Endothelial cell of umbilical vein (primary cell): ENCODE measurements around the gene UPK3BL1. TPM values are rescaled to one million over a fixed set of nuclear protein-coding genes. Genes with fewer than 3 reads are reported as not detected.
"Not testable (repeated sequence)": the region's sequence is repeated elsewhere in the genome, so short reads cannot be mapped to it uniquely, and the experiment has no call there.

ENCODE experiments used
- BruUV-seq: library from RNA; stranded (reverse); fragments of 400-500 nt; replicated peaks from 2 replicates; lab custom pipeline; 2021; lab: Mats Ljungman, UMichigan
- CTCF ChIA-PET: fragments of 300-600, 350-600 bp; sonication (Branson Sonifier 250); formaldehyde crosslinking; loops from one replicate; lab custom pipeline; 2021; ENCODE audit warnings: antibody characterized with exemption, inconsistent platforms; lab: Charles Lee
- POLR2A ChIA-PET: fragments of 300-600, 350-600 bp; sonication (Branson Sonifier 250); formaldehyde crosslinking; loops from one replicate; lab custom pipeline; 2021; ENCODE audit warnings: antibody characterized with exemption, inconsistent platforms; lab: Charles Lee
- DNase-seq: peaks from one replicate; pipeline ENCODE4 v3.0.0-alpha.2; 2011; ENCODE audit warnings: low read depth, low spot score
- FAIRE-seq: peaks from 2 replicates; lab custom pipeline; 2011; peaks lifted over from hg19 to GRCh38; lab: Jason Lieb, UNC
- H2AFZ ChIP-seq: 2 replicates; pipeline ENCODE4 v1.6.0; 2012; ENCODE audit warnings: low read depth, low read length, control low read depth, inconsistent platforms
- H3K27ac ChIP-seq: 2 replicates; pipeline ENCODE4 v1.5.1; 2011; ENCODE audit warnings: low read depth, mild to moderate bottlenecking, control low read depth, low read length, moderate library complexity; ENCODE audit not compliant: insufficient read depth
- H3K27me3 ChIP-seq, 2 experiments: 2 replicates each; pipeline versions ENCODE4 v1.6.0 to v1.6.1; 2011; ENCODE audit warnings: low read length in 2 of 2, mixed read lengths in 1 of 2; ENCODE audit not compliant: control insufficient read depth in 2 of 2, insufficient read depth in 2 of 2
- H3K36me3 ChIP-seq, 2 experiments: 2 replicates in 1 of 2; 3 replicates in 1 of 2; pipeline ENCODE4 v1.5.1; 2011; ENCODE audit warnings: low read length in 2 of 2, mild to moderate bottlenecking in 1 of 2, moderate library complexity in 1 of 2; ENCODE audit not compliant: control insufficient read depth in 2 of 2, insufficient read depth in 2 of 2; ENCODE audit errors: extremely low read depth in 1 of 2
- H3K4me1 ChIP-seq: 3 replicates; pipeline ENCODE4 v1.5.1; 2011; ENCODE audit warnings: mild to moderate bottlenecking, low read length; ENCODE audit not compliant: control insufficient read depth, insufficient read depth; ENCODE audit errors: extremely low read depth
- H3K4me2 ChIP-seq: 2 replicates; pipeline ENCODE4 v1.6.1; 2011; ENCODE audit warnings: low read length, control low read depth, mixed read lengths; ENCODE audit not compliant: insufficient read depth
- H3K4me3 ChIP-seq, 3 experiments: fragments of 200-600 bp in 1 of 3; sonication (generic), shearing (Covaris generic) in 1 of 3; replicated peaks in 1 of 3; 2 replicates each; pipeline ENCODE4 v1.5.1; 2011 to 2016; ENCODE audit warnings: control low read depth in 3 of 3, low read length in 3 of 3, mild to moderate bottlenecking in 2 of 3, inconsistent platforms in 1 of 3, low read depth in 1 of 3, moderate library complexity in 1 of 3; ENCODE audit not compliant: insufficient read depth in 1 of 3
- H3K79me2 ChIP-seq: 2 replicates; pipeline ENCODE4 v1.6.0; 2012; ENCODE audit warnings: low read length, inconsistent platforms; ENCODE audit not compliant: control insufficient read depth, insufficient read depth
- H3K9ac ChIP-seq: replicated peaks from 2 replicates; pipeline ENCODE3; 2011; ENCODE audit warnings: low read length, control low read depth; ENCODE audit not compliant: insufficient read depth; ENCODE audit errors: extremely low read depth
- H3K9me1 ChIP-seq: replicated peaks from 3 replicates; pipeline ENCODE4 v1.6.0; 2011; ENCODE audit warnings: mild to moderate bottlenecking, low read length; ENCODE audit not compliant: control insufficient read depth, insufficient read depth; ENCODE audit errors: extremely low read depth
- H3K9me3 ChIP-seq: replicated peaks from 2 replicates; pipeline ENCODE4 v1.5.1; 2012; ENCODE audit warnings: low read length, inconsistent platforms; ENCODE audit not compliant: control insufficient read depth, insufficient read depth
- H4K20me1 ChIP-seq: replicated peaks from 2 replicates; pipeline ENCODE3; 2011; ENCODE audit warnings: mild to moderate bottlenecking, low read length; ENCODE audit not compliant: control insufficient read depth, insufficient read depth; ENCODE audit errors: extremely low read depth
- dilution Hi-C: fragments of 300-500 bp; cut with MboI; formaldehyde crosslinking; loops from one replicate; pipeline ENCODE4 v1.15.0; 2019; ENCODE audit warnings: low sequenced_read_pairs; ENCODE audit not compliant: extremely low pct_ligation_motif_present
- intact Hi-C: fragments of 100-400 bp; cut with micrococcal nuclease; formaldehyde crosslinking; loops from one replicate; pipeline ENCODE4 v1.10.0; 2022
- polyA plus RNA-seq, 4 experiments: library from polyadenylated mRNA; depleted of rRNA in 3 of 4; stranded (reverse) in 3 of 4; unstranded in 1 of 4; fragments of >200 nt; gene quantifications; 2 replicates each; pipeline versions ENCODE4 v1.2.1 to v1.2.3, GENCODE V29; 2011 to 2012; ENCODE audit warnings: missing spikeins in 1 of 4
- total RNA-seq: library from RNA; stranded (reverse); gene quantifications from 2 replicates; pipeline ENCODE4 v1.2.3, GENCODE V29; 2021

The UPK3BL1 gene
- total and polyA plus RNA-seq, 2 donors (not counting 3 experiments of a cell fraction or from before 2014, with no cell fraction given) = 14.1 to 17.8 TPM

- H3K9me3 ChIP-seq, intact Hi-C loops, H2AFZ ChIP-seq, H4K20me1 ChIP-seq, H3K79me2 ChIP-seq, H3K36me3 ChIP-seq, H3K9ac ChIP-seq, H3K9me1 ChIP-seq, CTCF ChIA-PET, H3K27ac ChIP-seq, H3K4me1 ChIP-seq, POLR2A ChIA-PET, dilution Hi-C loops, H3K27me3 ChIP-seq, FAIRE-seq, H3K4me2 ChIP-seq, H3K4me3 ChIP-seq: not testable (repeated sequence)
- DNase-seq = peak; percentile 23
- BruUV-seq = TSS peak; percentile 61
These were observed 30.8 kb downstream of the UPK3BL1 start for GRCh38 chr7:102611675-102612325.

- CTCF ChIA-PET, H3K4me1 ChIP-seq, H3K36me3 ChIP-seq, DNase-seq, H2AFZ ChIP-seq, H3K9ac ChIP-seq, H3K4me2 ChIP-seq, POLR2A ChIA-PET, H4K20me1 ChIP-seq, H3K79me2 ChIP-seq, H3K27ac ChIP-seq, dilution Hi-C loops, H3K4me3 ChIP-seq, intact Hi-C loops, BruUV-seq, H3K27me3 ChIP-seq, H3K9me3 ChIP-seq, H3K9me1 ChIP-seq: not testable (repeated sequence)
- FAIRE-seq = peak; percentile 94
These were observed 31.4 kb downstream of the UPK3BL1 start for GRCh38 chr7:102611013-102611674.

GRCh38 chr7:102610441-102610840, 32.1 kb downstream of the UPK3BL1 start:
- DNase-seq, H3K36me3 ChIP-seq, H3K27ac ChIP-seq, dilution Hi-C loops, H3K9me3 ChIP-seq, H3K79me2 ChIP-seq, H3K4me3 ChIP-seq, H3K4me1 ChIP-seq, intact Hi-C loops, H3K9me1 ChIP-seq, CTCF ChIA-PET, H3K4me2 ChIP-seq, BruUV-seq, H3K27me3 ChIP-seq, H4K20me1 ChIP-seq, H2AFZ ChIP-seq, POLR2A ChIA-PET, H3K9ac ChIP-seq, FAIRE-seq: not testable (repeated sequence)

GRCh38 chr7:102609734-102610133, 32.9 kb downstream of the UPK3BL1 start:
- POLR2A ChIA-PET, FAIRE-seq: not testable (repeated sequence)

More at GRCh38 chr7:102609734-102610133, 32.9 kb downstream of the UPK3BL1 start:
- CTCF ChIA-PET, H3K9me3 ChIP-seq, H3K9ac ChIP-seq, H4K20me1 ChIP-seq, dilution Hi-C loops, H3K9me1 ChIP-seq, DNase-seq, intact Hi-C loops, H3K4me3 ChIP-seq, H3K4me1 ChIP-seq, H3K4me2 ChIP-seq, BruUV-seq, H3K27me3 ChIP-seq, H3K79me2 ChIP-seq, H3K27ac ChIP-seq, H2AFZ ChIP-seq, H3K36me3 ChIP-seq: not testable (repeated sequence)
